UCSD-AML1 (cell line): ENCODE measurements around the gene S1PR1.
A peak's percentile ranks its signal among the peaks of the same experiment; 100 is the strongest.
"Not testable (repeated sequence)": the region's sequence is repeated elsewhere in the genome, so short reads cannot be mapped to it uniquely, and the experiment has no call there.

Experiments used
- DNase-seq: peaks from one replicate; lab custom pipeline; 2025; ENCODE audit not compliant: unreplicated experiment; lab: John Stamatoyannopoulos, UW

S1PR1 gene

GRCh38 chr1:101219924-101220870 is 16.6 kb upstream of the S1PR1 start:
- DNase-seq = no peak

- no peak for DNase-seq
Measured at GRCh38 chr1:101220906-101221305, 15.9 kb upstream of the S1PR1 start.

DNA sequence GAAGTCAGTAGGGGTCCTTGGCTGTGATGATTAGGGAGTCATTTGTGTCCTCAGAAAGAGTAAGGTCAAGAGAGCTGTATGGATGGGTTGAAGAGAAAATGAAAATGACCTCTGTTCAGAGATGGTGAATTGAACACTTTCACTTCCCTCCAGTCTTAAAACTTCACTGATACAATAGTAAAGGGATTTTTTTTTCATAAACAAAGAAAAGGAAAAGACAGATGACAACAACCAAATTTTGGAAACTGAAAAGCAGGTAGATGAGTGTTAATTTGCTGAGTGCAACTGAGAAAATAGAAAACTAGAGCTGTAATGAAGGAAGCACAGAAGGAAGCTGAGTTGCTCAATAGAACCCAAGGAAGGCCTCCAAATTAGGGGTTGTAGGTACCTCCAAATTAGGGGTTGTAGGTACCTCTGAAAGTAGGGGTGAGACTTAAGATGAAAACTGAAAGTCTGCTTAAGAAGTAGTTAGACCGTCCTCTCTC is 14.8 kb upstream of the S1PR1 start:
- DNase-seq = no peak

DNA sequence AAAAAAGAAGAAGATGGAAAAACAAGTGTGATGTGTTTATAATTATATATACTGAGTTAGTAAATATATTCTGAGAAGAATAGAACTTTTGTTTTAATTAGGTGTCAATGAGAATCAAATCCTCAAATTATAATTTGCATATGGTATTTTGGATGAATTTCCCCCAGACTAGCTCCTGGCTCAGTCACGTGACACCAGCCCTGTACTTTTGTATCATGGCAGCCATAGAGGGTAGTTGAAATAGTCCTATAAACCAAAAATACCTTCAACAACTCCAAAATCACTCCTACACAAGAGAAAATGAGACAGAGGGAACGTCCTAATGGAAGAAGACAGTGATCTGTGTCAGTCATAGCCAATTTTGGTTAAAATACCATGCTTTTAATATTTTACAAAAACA is 9.0 kb upstream of the S1PR1 start:
- DNase-seq = no peak

GRCh38 chr1:101228424-101229134 is 8.2 kb upstream of the S1PR1 start:
- no peak for DNase-seq

GRCh38 chr1:101232182-101232581 is 4.6 kb upstream of the S1PR1 start:
- DNase-seq = not testable (repeated sequence)

DNA sequence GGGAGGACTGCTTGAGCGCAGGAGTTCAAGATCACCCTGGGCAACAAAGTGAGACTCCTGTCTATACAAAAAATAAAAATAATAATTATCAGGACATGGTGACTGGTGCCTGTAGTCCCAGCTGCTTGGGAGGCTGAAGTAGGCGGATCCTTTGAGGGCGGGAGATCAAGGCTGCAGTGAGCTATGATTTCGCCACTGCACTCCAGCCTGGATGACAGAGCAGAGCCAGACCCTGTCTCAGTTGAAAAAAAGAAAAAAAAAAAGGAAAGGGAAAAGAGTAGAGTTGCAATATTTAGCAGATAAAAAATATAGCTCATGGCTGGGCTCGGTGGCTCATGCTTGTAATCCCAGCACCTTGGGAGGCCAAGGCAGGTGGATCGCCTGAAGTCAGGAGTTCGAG is 3.3 kb upstream of the S1PR1 start:
- no peak for DNase-seq

DNA sequence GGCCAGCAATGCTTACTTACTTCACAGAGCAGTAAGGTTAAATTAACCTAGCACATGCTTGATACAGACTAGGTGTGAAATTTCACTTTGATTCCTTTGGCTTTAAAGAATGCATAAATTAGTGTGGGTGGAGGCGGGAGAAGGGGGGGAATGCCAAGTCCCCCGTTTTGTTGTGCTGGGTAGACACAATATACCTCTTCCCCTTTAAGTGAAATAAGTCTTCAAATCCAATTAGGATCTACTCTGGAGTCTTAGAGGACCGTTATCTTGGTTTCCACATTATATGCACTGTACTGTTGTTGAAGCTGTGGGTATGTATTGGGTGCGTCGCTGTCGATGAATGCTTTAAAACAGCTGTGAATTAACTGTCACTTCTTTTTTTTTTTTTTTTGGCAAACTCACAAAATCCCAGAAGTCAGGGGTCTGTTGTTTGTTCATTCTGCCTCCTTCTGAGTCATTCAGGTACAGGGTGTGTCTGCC is 1.6 kb upstream of the S1PR1 start:
- no peak for DNase-seq

DNA sequence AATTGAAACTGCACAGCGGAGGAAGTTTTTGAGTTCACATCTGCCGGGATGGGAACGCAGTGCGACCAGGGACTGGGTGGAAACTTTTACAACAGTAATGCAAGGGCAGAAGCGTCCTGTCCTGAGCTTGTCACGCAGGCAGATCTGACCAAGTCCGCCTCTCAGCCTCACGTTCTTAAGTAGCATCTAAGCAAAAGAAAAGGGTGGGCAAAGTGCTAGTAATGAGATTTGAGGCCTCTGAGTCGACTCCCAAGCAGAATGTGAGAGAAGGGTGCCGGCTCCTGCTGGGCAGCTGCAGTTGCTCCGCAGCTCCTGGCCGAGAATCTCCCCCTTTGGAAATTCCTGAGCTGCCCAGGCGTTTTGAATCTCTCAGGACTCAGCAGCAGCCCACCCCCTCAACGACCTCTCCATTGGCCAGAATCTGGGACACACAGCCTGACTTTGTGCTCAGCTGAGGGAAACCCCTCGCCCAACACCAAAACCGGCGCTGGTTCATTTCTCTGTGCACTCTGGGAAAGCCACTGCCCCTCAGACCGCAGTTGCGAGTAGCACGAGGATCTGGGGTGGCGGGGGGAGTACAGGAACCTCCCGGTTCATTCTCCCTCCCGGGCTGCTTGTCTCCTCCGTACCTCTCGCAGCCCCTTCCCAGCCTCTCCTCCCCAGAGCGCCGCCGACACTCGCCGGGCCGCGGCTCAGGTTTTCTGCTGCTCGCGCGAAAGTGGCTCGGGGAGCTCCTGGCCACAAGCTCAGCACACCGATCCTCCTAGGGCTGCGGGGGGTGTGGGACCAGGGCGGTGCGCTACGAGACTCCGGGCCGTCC is 913 bp upstream of the S1PR1 start:
- DNase-seq = no peak

- DNase-seq = peak; percentile 23
Measured at GRCh38 chr1:101237229-101237837, 514 bp downstream of the S1PR1 start.

DNA sequence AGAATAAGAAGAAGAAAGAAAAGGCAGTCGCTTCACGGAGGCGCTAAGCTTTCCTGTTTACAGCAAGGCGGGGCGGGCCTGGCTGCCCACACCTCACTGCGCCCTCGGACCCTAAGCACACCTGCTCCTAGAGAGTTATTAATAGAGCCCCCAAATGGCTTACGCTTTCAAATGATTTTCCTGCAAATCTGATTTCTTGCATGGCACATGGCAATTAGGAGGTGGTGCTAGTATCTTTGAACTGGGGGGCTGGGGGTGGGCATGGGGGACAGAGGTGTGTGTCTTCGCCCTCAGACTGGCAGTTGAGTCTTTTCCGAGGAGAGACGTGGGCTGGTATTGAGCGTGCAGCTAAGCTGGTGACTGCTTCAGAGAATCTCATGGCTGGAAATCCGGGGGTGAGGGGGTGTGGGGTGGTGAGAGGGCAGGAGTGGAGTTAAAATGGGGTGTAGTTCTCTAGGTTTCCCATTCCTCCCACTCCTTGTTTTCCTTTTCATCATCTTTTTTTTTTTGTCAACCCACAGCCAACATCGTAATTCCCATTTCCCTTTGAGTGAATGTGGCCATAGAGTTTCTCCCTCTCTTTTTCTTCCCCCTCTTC is 1.3 kb downstream of the S1PR1 start:
- DNase-seq = peak; percentile 27

GRCh38 chr1:101238681-101239094 is 1.9 kb downstream of the S1PR1 start:
- peak; percentile 83 for DNase-seq

DNA sequence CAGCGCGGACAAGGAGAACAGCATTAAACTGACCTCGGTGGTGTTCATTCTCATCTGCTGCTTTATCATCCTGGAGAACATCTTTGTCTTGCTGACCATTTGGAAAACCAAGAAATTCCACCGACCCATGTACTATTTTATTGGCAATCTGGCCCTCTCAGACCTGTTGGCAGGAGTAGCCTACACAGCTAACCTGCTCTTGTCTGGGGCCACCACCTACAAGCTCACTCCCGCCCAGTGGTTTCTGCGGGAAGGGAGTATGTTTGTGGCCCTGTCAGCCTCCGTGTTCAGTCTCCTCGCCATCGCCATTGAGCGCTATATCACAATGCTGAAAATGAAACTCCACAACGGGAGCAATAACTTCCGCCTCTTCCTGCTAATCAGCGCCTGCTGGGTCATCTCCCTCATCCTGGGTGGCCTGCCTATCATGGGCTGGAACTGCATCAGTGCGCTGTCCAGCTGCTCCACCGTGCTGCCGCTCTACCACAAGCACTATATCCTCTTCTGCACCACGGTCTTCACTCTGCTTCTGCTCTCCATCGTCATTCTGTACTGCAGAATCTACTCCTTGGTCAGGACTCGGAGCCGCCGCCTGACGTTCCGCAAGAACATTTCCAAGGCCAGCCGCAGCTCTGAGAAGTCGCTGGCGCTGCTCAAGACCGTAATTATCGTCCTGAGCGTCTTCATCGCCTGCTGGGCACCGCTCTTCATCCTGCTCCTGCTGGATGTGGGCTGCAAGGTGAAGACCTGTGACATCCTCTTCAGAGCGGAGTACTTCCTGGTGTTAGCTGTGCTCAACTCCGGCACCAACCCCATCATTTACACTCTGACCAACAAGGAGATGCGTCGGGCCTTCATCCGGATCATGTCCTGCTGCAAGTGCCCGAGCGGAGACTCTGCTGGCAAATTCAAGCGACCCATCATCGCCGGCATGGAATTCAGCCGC is 2.5 kb downstream of the S1PR1 start:
- no peak for DNase-seq

- DNase-seq = no peak
Measured at GRCh38 chr1:101240041-101240430, 3.2 kb downstream of the S1PR1 start.

DNA sequence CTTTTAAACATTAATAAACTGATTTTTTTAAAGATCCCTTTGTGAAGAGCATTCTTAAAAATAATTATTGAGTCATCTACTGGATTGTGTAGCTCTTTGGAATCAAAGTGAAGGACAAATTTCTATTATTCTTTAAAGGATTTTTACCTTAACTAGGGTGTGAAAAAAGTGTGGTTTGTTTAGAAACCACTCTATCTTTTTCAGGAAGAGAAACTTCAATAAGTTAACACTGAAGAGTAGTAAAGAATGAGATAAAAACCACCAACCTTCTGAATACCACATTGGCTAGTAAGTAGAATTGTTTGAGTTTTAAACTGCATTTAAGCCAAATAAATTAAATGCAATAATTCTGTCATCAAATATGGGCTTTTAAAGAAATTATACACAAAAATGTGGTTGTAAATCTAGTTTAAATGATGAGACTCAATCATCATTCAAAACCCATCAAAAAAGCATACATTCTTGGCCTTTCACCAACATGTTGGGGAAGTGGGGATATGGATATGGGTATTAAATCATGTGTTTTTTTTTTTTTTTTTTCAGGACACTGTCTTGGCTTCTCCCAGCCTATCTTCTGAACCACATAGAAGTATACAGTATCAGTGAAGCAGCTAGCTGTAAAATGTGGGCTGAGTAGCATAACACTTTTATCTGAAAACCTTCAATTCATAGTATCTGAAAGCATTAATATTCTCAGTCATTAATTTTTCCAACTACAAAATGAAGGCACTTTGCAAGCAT is 4.8 kb downstream of the S1PR1 start:
- no peak for DNase-seq

- peak; percentile 9 for DNase-seq
Measured at GRCh38 chr1:101242324-101243050, 5.7 kb downstream of the S1PR1 start.

DNA sequence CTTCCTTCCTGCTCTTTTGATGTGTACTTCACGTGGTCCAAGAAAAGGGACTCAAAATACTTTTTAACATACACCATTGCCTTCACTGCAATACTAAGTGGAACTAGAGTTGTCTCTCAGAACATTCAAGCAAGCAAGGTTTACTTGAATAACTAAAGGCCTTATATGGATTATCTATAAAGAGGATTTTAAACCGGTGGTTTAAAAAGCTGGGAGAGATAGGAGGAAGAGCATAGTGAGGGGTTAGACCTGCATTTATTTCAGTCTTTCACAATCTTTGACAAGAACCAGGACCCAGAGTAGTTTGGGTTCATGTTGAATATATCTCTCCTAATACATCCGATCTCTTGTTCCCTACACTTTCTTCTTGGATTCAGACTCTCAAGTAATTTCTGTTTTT is 6.9 kb downstream of the S1PR1 start:
- no peak for DNase-seq

GRCh38 chr1:101244842-101245241 is 8.0 kb downstream of the S1PR1 start:
- DNase-seq = no peak
